GOT3 (cell line): ENCODE measurements around the gene C1orf226.

ENCODE experiments used
- DNase-seq: peaks from one replicate; lab custom pipeline; 2025; ENCODE audit warnings: mixed read lengths; lab: John Stamatoyannopoulos, UW

C1orf226 gene

GRCh38 chr1:162385280-162385623 is 3.7 kb downstream of the C1orf226 start:
- no peak for DNase-seq

DNA sequence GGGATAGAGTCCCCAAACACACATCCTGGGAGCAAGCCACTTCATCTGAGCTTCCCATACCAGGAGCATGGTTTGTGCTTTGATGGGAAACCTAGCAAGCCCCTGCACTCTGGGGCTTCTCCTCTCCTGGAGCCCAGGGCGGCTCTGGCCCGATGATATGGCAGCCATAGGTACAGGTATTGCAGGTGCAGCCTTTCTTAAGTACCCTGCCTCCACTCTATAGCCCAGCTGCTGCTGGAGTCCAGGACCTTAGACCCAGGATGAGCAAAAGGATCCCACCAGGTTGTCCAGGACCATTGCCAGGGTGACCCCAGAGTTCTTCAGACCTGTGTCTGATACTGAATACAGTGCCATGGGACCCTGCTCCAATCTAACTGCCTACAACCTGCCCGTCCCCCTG is 4.2 kb downstream of the C1orf226 start:
- DNase-seq, result no peak

GRCh38 chr1:162386292-162387225 is 5.0 kb downstream of the C1orf226 start:
- no peak for DNase-seq

DNA sequence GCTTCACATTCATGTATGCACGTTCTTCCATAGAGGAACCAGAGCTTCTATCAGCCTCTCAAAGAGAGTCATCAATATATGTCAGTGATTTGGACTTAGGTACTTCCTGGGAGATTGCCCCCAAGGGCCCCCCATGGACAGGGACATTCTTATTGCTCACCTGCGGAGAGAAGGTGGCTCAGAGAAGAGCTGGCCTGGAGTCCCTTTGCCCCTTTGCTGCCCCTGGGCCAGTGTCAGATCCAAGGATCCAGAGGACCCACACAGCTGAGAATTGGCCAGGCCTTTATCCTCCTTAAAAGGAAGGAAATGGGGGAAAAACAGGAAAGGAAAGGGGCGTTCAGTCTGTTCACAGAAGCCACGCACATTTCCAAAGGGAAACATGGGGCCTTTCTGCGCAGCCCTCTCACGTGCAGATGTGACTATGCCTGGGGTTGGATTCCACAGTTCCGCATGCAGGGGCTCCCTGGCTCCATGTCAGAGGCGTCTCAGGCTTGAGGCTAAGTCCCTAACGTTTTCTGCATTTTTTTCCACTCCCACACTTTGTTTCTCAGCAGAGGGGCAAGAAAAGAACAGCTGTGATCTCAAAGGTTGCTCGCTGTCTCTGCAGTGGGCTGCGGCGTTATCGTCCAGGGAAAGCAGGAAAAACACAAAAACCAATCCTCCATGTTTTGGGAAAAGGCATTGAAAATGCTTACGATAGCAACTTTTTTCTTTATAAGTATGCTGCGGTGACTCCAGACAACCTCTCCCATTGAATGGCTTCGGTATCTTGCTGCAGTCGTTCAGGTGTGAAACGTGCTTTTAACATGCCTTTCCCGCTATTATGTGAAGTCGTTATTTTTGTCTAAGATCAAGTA is 5.9 kb downstream of the C1orf226 start:
- DNase-seq, result no peak

DNA sequence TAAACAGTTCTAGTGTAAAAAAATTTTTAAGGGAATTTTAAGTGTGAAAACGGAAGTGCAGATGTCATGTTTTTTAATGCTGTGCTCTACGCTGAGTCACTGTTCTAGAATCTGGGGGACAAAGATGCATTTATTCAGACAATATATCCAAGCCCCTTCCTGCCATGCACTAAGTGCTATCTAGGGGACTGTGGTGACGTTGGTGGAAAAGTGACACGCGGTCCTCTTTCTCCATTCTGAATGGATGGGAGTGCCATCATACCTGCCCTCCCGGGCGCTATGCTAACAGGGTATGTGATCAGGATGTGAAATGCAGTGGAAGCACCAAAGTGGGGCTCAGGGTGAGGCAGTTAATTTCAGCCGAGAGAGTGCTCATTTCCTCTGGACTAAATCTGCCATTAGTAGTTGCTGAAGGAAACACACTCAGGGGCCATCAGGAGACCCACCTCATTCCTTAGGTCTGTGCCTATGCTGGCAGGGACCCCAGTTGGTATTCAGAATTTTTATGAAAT is 6.6 kb downstream of the C1orf226 start:
- DNase-seq, result no peak

DNA sequence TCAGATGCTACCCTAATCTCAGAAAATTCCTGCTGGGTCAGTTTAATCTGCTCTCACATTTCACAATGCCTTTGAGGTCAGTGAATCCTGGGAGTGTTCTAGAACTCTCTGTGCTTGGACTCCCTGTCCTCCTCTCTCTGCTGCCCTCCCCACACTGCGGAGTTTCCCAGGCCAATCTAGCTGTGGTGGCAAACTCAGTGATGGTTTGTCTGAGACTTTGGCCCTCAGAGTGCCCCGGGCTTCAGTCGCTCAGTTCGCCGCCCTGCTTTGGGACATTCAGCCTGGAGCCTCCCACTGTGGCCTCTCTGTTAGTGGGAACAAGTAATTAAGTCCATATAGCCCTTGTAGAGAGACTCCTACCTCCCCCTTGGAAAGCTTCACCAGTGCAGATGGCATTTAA is 7.1 kb downstream of the C1orf226 start:
- no peak for DNase-seq

DNA sequence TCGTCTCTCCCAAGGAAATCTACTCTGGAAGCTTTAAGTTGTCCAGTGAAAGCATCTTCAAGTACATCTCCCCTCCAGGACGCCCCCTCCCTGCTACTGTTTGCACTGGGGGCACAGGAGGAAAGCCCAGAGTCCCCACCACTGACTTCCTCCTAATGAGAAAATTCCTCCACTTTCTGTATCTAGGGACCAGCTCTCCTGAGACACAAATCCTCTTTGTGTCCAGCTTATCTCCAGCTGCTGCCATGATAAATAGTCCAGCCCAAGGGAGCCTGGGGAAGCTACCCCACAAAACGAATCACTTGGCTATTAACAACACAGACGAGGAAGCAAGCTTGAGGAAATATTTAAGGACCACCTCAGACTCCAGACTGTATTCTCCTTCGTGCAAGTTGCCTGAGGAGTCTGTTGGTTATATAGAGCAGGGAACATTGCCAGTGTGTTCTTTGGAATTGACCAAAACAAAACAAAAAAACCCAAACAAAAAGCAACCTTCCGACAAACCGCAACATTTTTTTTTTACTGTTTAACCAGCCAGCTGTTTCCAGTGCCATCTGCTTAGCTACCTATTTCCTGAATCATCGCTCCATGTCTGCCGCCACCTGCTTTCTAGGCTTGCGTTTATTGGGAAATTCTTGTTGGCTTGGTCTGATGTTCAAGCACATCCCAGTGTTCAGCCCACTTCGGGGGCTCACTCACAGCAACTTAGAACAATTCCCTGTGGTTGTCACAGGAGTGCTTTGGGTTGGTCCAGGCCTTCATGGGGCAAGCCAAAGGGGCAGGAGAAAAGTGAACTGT is 7.7 kb downstream of the C1orf226 start:
- no peak for DNase-seq

GRCh38 chr1:162389971-162390370 is 8.4 kb downstream of the C1orf226 start:
- no peak for DNase-seq

- DNase-seq, result no peak
Observed at GRCh38 chr1:162390396-162391185, 9.1 kb downstream of the C1orf226 start.

- DNase-seq, result no peak
Observed at GRCh38 chr1:162391790-162392563, 10.4 kb downstream of the C1orf226 start.

GRCh38 chr1:162396201-162396906 is 14.8 kb downstream of the C1orf226 start:
- no peak for DNase-seq

- DNase-seq, result no peak
Observed at GRCh38 chr1:162397039-162397448, 15.5 kb downstream of the C1orf226 start.

GRCh38 chr1:162397943-162398560 is 16.5 kb downstream of the C1orf226 start:
- no peak for DNase-seq

DNA sequence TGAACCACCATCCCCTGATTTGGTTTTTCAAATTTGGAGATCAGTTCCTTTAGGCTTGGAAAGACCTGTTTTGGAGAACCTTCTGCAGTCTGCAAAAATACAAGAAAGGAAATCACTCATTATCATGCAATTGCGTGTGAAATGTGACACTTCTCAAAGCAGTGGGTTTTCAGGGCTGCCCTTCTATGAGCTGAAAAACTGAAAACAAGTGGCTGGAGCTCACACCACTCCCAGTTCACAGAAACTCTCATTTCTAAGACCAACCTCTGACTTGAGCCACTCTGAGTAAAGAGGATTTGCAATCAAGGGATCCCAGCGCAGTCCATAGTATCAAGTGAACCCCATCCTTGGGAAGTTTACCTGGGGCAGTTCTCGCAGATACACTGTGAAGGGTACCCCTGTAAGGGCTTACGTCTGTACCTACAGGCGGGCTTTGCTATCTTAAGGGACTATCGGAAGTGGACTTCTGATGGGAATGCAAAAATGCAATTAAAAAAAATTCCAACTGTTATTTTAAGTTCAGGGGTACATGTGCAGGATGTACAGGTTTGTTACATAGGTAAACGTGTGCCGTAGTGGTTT is 17.6 kb downstream of the C1orf226 start:
- DNase-seq, result no peak

- DNase-seq, result no peak
Observed at GRCh38 chr1:162400790-162401355, 19.3 kb downstream of the C1orf226 start.

- DNase-seq, result no peak
Observed at GRCh38 chr1:162404550-162405160, 23.1 kb downstream of the C1orf226 start.

DNA sequence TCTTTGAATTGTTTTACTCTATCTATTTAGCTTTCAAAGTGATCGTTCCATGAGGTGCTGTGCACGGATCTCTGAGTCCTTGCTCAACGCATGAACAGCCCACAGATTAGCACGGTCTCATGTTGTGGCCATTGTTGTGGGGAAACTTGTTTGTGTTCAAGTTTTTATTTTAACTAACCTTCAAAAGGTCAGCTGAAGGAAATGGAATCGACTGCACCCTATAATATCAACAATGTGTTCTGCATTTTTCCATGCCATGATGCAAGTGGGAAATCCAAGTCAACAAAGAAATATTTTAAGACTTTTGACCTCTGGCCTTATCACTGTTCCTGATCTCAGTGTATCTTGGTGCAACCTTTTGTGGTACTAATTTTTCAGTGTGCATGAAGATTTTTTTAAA is 24.3 kb downstream of the C1orf226 start:
- no peak for DNase-seq

DNA sequence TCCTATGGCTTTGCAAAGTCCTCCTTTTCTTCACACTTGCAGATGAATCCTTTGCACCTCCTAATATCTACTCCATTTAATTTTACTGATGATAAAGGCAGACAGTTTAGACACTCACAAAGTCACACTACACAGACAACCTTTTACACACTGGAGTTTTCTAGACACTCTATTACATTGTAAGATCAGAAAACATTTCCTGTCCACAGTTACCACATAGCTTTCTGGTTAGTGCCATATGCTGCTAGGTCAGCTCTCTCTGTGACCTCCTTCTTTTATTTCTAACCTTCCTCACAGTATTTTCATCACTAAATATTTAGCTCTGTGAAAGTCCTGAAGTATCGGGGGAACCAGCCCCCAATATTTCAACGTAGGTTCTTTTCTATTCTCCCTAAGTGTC is 25.3 kb downstream of the C1orf226 start:
- no peak for DNase-seq
